ENCODE results near the gene CHAC1. TPM values are rescaled to one million over a fixed set of nuclear protein-coding genes. Genes with fewer than 3 reads are reported as not detected.
A peak's percentile ranks its signal among the peaks of the same experiment; 100 is the strongest.

CHAC1 gene
- total and polyA plus RNA-seq, 8 donors = 0.78 to 5.8 (median 1.2) TPM

- Histone ChIP-seq H3K36me3 (peaks cover 0 to 3% of the 10 kb centered on the region in 2 donors), H3K27me3 (no peaks in the 10 kb centered on the region), H3K9me3 (no peaks in the 10 kb centered on the region), H3K27ac (peak overlapping the region; percentile 89 to 93), H3K4me3 (peak overlapping the region; percentile 40 to 57), H3K4me1 (peaks cover 16 to 48% of the 10 kb centered on the region in 2 donors)
- TF ChIP-seq, protein P1, sequence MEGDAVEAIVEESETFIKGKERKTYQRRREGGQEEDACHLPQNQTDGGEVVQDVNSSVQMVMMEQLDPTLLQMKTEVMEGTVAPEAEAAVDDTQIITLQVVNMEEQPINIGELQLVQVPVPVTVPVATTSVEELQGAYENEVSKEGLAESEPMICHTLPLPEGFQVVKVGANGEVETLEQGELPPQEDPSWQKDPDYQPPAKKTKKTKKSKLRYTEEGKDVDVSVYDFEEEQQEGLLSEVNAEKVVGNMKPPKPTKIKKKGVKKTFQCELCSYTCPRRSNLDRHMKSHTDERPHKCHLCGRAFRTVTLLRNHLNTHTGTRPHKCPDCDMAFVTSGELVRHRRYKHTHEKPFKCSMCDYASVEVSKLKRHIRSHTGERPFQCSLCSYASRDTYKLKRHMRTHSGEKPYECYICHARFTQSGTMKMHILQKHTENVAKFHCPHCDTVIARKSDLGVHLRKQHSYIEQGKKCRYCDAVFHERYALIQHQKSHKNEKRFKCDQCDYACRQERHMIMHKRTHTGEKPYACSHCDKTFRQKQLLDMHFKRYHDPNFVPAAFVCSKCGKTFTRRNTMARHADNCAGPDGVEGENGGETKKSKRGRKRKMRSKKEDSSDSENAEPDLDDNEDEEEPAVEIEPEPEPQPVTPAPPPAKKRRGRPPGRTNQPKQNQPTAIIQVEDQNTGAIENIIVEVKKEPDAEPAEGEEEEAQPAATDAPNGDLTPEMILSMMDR (IDR thresholded peaks at IDR 0.05) = peak; percentile 36 to 75
- intact Hi-C loops (cut with DNase I) = loop anchor here in 1 of 2 donors (5.0 kb wide), 1 partner anchor 71 kb away; no protein-coding TSS in a partner anchor
- DNase-seq (peak; percentile 68 to 97 (median 84)), ATAC-seq (peak; percentile 91)
Observed at GRCh38 chr15:40941528-40942336, 11.5 kb upstream of the CHAC1 start.

DNA sequence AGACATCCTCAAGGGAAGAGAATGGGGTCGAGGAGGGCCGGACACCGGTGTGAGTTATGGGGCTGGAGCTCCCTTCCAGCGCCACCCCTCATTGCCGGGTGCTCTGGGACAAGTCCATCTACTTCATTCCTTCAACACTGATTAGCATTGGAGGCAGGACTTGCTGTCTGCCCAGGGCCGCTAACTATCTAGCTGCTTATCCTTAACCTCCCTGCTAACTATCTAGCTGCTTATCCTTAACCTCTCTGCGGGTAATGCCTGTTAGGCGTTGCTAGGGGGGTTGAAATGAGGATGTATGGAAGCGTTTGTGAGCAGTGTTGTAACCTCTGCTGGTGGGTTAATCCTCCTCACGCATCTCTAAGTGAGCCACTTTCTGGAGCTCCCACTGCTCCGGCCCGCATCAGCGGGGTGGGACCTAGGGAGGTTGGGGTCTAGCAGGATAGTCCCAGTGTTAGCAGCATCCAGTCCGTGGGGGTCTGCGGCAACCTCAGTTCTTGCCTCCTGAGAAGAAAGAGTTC, 10.9 kb upstream of the CHAC1 start:
- H3K36me3 ChIP-seq = peaks cover 0 to 3% of the 10 kb centered on the region in 2 donors
- no peaks in the 10 kb centered on the region for H3K9me3 ChIP-seq
- peak overlapping the region; percentile 40 to 57 for H3K4me3 ChIP-seq
- intact Hi-C loops (cut with DNase I) = loop anchor here in 1 of 2 donors (5.0 kb wide), 1 partner anchor 70 kb away; no protein-coding TSS in a partner anchor
- DNase-seq (no peak), ATAC-seq (peak; percentile 35)
- peaks cover 16 to 42% of the 10 kb centered on the region in 2 donors for H3K4me1 ChIP-seq
- H3K27ac ChIP-seq = peak overlapping the region; percentile 89 to 93
- TF ChIP-seq, protein P1 (IDR thresholded peaks at IDR 0.05) = no peak
- no peaks in the 10 kb centered on the region for H3K27me3 ChIP-seq

DNA sequence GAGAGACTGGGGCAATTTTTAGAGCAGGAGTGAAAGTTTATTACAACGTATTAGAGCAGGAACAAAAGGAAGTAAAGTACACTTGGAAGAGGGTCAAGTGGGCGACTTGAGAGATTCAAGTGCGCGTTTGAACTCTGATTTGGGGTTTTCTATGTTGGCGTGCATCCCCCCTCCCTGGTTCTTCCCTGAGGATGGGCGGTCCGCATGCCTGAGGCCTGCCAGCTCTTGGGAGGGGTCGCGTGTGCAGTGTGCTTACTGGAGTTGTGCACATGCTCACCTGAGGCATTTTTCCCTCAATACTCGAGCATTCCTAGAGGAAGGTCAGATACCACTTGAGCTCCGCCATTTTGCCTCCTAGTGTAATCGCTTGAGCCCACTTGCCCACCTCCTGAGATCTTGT, 10.4 kb upstream of the CHAC1 start:
- intact Hi-C loops (cut with DNase I) = loop anchor here in 1 of 2 donors (5.0 kb wide), 1 partner anchor 69 kb away; no protein-coding TSS in a partner anchor
- peak overlapping the region; percentile 40 to 57 for H3K4me3 ChIP-seq
- ATAC-seq = peak; percentile 47
- peak overlapping the region; percentile 89 to 93 for H3K27ac ChIP-seq
- DNase-seq = peak in 2 of 4 donors; percentile 60 to 68
- TF ChIP-seq, protein P1 (IDR thresholded peaks at IDR 0.05) = no peak
- H3K27me3 ChIP-seq = no peaks in the 10 kb centered on the region
- peaks cover 16 to 37% of the 10 kb centered on the region in 2 donors for H3K4me1 ChIP-seq
- H3K36me3 ChIP-seq = peaks cover 0 to under 1% of the 10 kb centered on the region in 2 donors
- H3K9me3 ChIP-seq = no peaks in the 10 kb centered on the region

DNA sequence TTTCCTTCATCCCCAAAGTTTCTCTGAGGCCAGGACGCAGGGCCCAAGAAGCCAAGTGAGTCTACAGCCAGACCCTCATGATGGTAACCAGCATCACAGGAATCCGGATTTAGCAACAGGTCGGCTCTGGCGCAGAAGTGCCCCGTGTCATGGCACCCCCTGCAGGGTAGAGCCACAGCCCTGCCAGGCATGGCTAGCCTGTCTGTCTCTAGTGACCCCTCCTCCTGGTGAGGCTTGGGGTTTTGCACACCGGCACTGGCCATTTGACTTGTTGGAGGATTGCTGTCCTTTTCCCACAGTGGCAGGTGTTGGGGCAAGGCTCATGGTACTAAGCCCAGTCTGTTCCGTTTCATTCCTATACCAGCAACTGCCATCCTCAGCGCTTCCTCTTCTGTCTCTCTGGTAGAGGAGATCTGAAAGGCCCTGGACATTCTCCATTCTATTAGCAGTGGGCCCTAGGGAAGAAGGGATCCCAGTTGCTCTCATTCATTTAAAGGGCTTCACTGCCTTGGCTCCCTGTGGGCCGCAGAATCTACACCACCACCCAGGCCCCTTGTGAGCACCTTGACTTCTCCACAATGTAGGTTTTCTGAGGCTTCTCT, 9.4 kb upstream of the CHAC1 start:
- H3K4me3 ChIP-seq = no peak overlapping the region
- no peak overlapping the region for H3K27ac ChIP-seq
- intact Hi-C loops (cut with DNase I) = loop anchor here in 1 of 2 donors (5.0 kb wide), 1 partner anchor 68 kb away; no protein-coding TSS in a partner anchor
- no peak for ATAC-seq
- H3K4me1 ChIP-seq = peaks cover 16 to 34% of the 10 kb centered on the region in 2 donors
- no peaks in the 10 kb centered on the region for H3K36me3 ChIP-seq
- DNase-seq = no peak
- H3K9me3 ChIP-seq = no peaks in the 10 kb centered on the region
- TF ChIP-seq, protein P1 (IDR thresholded peaks at IDR 0.05) = no peak
- no peaks in the 10 kb centered on the region for H3K27me3 ChIP-seq

All from left lung (tissue), 10 donors.